H1 (cell line): ENCODE measurements around the gene SLC7A8.

ENCODE experiments used
- ATF2 ChIP-seq: IDR thresholded peaks from 2 replicates; pipeline ENCODE4 v1.6.1; 2012; ENCODE audit warnings: low read length, inconsistent platforms
- ATF3 ChIP-seq: IDR thresholded peaks from 2 replicates; pipeline ENCODE4 v1.6.1; 2011; ENCODE audit warnings: low read depth, mild to moderate bottlenecking, low read length; ENCODE audit not compliant: insufficient read depth
- BRCA1 ChIP-seq: IDR thresholded peaks from 2 replicates; pipeline ENCODE4 v1.6.1; 2012; ENCODE audit warnings: low read depth, low read length, improper control_type of control experiment
- CREB1 ChIP-seq: IDR thresholded peaks from 2 replicates; pipeline ENCODE4 v1.6.1; 2012; ENCODE audit warnings: inconsistent platforms
- CTCF ChIP-seq, 3 experiments: IDR thresholded peaks; 1 replicate in 2 of 3; 2 replicates in 1 of 3; pipeline versions ENCODE4 v1.5.1 to v1.6.1; 2011; ENCODE audit warnings: low read length in 3 of 3, mild to moderate bottlenecking in 3 of 3, inconsistent platforms in 2 of 3, low read depth in 1 of 3, moderate library complexity in 1 of 3; ENCODE audit not compliant: insufficient read depth in 1 of 3; ENCODE audit errors: control extremely low read depth in 1 of 3
- E2F6 ChIP-seq: IDR thresholded peaks from 2 replicates; pipeline ENCODE4 v1.6.1; 2012; ENCODE audit warnings: inconsistent platforms
- EGR1 ChIP-seq: IDR thresholded peaks from 2 replicates; pipeline ENCODE4 v1.6.1; 2011; ENCODE audit warnings: low read depth, low read length, borderline replicate concordance
- EZH2 ChIP-seq: fragments of 200-600 bp; sonication (generic); IDR thresholded peaks from 2 replicates; pipeline ENCODE4 v1.7.1; 2012; ENCODE audit warnings: low read depth, mild to moderate bottlenecking, moderate library complexity, low read length, inconsistent platforms; ENCODE audit not compliant: severe bottlenecking
- POLR2A ChIP-seq, 2 experiments: IDR thresholded peaks; 1 replicate in 1 of 2; 2 replicates in 1 of 2; pipeline ENCODE4 v1.6.1; 2011; ENCODE audit warnings: low read depth in 2 of 2, low read length in 2 of 2, mild to moderate bottlenecking in 2 of 2; ENCODE audit errors: control extremely low read depth in 1 of 2
- POLR2AphosphoS5 ChIP-seq: IDR thresholded peaks from 2 replicates; pipeline ENCODE4 v1.6.1; 2011; ENCODE audit warnings: low read depth, low read length
- RBBP5 ChIP-seq: IDR thresholded peaks from 2 replicates; pipeline ENCODE4 v1.7.1; 2012; ENCODE audit warnings: low read depth, mild to moderate bottlenecking, inconsistent platforms, low read length, moderate library complexity, borderline replicate concordance
- RNF2 ChIP-seq: fragments of 200-900, 300-1000 bp; sonication (generic); IDR thresholded peaks from 2 replicates; pipeline ENCODE4 v1.7.1; 2016; ENCODE audit warnings: borderline replicate concordance, low read depth, mild to moderate bottlenecking, antibody characterized with exemption, low read length; ENCODE audit not compliant: poor library complexity, severe bottlenecking; ENCODE audit errors: missing control alignments

- TF ChIP-seq EGR1 (no peak), POLR2A (IDR thresholded peaks at IDR 0.05; ENCODE audit: control extremely low read depth in 1 of 2, low read depth in 2 of 2, low read length in 2 of 2) (no peak), EZH2 (no peak), RNF2 (no peak), CTCF (IDR thresholded peaks at IDR 0.05; ENCODE audit: control extremely low read depth in 1 of 3, insufficient read depth in 1 of 3, low read depth in 1 of 3, low read length in 3 of 3) (no peak), BRCA1 (no peak), ATF2 (no peak), E2F6 (no peak), CREB1 (no peak), ATF3 (no peak), RBBP5 (no peak), POLR2AphosphoS5 (no peak)
Observed at GRCh38 chr14:23093104-23093503, 90.4 kb downstream of the SLC7A8 start.
